Pulmonary artery endothelial cell (primary cell): ENCODE results near the gene CHD9. TPM values are rescaled to one million over a fixed set of nuclear protein-coding genes. Genes with fewer than 3 reads are reported as not detected.

Experiments used
- DNase-seq: peaks from one replicate; pipeline ENCODE4 v3.0.0-alpha.2; 2011; ENCODE audit warnings: low read depth, low spot score
- total RNA-seq: library from RNA; depleted of rRNA; stranded (reverse); fragments of >200 nt; gene quantifications from 2 replicates; pipeline ENCODE4 v1.2.3, GENCODE V29; 2014

CHD9 gene
- total RNA-seq, 1 donor from 2014 or later = 31.5 TPM

- no peak for DNase-seq
Observed at GRCh38 chr16:53094013-53094630, 39.3 kb downstream of the CHD9 start.

- DNase-seq = no peak
Observed at GRCh38 chr16:53097190-53097589, 42.4 kb downstream of the CHD9 start.

- peak; percentile 71 for DNase-seq
Observed at GRCh38 chr16:53098526-53099317, 43.9 kb downstream of the CHD9 start.

GRCh38 chr16:53099318-53100130, 44.7 kb downstream of the CHD9 start:
- DNase-seq = peak; percentile 84

DNA sequence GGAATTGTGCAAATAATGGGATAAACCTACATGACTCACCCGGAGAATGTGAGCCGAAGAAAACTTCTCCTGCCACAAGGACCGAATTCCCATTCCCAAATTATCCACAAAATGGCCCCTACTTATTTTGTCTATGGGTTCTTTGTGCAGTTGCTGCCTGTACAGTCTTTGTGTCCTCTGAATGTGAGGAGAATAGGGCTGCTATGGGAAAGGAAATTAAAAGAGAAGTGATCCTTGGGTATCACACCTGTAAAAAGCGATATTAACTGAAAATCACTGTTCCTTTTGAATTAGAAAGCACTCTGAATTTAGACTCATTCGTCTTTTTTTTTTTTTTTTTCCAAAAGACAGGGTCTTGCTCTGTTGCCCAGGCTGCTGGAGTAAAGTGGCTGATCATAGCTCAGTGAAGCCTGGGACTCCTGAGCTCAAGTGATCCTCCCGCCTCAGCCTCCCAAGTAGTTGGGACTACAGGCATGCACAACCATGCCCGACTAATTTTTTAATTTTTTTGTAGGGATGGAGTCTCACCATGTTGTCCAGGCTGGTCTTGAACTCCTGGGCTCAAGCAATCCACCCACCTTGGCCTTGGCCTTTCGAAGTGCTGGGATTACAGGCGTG, 45.4 kb downstream of the CHD9 start:
- no peak for DNase-seq

GRCh38 chr16:53100889-53101288, 46.1 kb downstream of the CHD9 start:
- no peak for DNase-seq

- no peak for DNase-seq
Observed at GRCh38 chr16:53103811-53104210, 49.0 kb downstream of the CHD9 start.

GRCh38 chr16:53105565-53105964, 50.8 kb downstream of the CHD9 start:
- no peak for DNase-seq

- no peak for DNase-seq
Observed at GRCh38 chr16:53111078-53111791, 56.4 kb downstream of the CHD9 start.

GRCh38 chr16:53112015-53112414, 57.2 kb downstream of the CHD9 start:
- no peak for DNase-seq

DNA sequence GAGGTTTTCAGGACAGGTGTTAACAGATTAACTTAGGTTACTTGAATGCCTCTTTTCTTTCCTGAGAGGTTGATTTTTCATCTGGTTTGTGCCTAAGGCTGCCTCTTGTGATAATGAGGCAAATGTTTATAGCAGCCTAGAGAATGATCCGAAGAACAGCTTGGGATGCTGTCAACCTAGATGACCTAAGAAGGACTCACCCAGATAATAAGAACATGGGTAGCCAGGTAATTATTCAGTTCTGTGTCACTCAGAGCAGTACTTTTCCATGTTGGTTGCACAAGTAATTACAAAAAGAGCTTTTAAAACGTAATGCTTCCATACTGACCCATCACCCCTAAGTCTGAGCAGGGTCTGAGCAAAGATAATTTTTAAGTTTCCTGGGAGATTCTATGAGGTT, 60.3 kb downstream of the CHD9 start:
- DNase-seq = no peak

- DNase-seq = no peak
Observed at GRCh38 chr16:53115773-53116172, 61.0 kb downstream of the CHD9 start.

DNA sequence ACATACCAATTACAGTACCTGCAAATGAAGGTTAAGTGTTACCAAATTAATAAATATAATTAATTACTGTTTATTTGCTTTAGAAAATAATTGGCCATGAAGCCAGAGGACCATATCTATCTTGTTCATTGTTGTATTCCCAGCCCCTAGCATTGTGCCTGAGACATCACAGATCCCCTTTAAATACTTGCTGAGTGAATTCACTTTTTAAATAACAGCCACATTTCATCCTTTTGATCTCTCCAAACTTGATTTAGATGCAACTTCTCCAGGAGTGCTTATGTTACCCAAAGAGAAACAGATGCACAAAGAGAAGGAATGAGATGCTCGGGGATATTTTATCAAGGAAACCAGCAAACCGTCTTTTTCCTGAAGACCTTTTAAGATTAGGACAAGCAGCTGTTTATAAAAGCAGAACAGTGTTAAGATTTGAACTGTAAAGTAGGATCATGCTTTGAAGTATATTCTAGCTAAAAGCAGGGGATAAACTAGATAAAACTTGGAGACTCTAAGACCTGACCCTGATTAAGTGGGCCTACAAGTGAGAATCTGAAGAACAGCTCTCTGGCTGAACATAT, 66.3 kb downstream of the CHD9 start:
- DNase-seq = no peak

DNA sequence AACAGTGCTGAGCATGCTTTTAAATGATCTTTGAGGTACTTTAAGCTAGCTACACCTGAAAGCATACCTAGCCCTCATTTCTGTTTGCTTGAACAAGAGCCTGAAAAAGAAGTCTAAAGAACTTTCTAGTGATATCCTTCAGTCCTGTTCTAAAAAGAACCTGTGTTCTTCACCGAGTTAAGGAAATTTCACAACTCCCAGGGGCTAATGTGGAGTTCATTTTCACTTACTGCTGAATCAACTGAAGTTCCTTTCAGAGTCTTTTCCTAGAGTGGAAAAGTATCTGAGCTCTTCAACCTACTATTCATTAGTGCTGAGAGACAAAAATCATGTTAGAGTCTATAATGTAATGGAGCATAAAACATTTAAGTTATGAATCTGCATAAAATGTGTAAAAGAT, 66.9 kb downstream of the CHD9 start:
- no peak for DNase-seq

DNA sequence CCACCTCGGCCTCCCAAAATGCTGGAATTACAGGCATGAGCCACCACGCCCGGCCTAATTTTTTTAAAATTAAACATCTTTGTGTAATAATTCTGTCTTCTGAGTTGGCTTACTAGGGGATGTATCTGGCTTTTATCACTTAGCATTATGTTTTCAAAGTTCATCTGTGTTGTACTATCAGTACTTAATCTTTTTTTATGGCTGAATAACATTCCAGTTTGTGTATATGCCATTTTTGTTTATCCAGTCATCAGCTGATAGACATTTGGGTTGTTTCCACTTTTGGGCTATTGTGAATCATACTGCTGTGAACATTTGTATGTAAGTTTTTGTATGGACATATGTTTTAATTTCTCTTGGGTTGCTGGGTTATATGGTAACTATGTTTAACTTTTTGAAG, 69.0 kb downstream of the CHD9 start:
- no peak for DNase-seq

DNA sequence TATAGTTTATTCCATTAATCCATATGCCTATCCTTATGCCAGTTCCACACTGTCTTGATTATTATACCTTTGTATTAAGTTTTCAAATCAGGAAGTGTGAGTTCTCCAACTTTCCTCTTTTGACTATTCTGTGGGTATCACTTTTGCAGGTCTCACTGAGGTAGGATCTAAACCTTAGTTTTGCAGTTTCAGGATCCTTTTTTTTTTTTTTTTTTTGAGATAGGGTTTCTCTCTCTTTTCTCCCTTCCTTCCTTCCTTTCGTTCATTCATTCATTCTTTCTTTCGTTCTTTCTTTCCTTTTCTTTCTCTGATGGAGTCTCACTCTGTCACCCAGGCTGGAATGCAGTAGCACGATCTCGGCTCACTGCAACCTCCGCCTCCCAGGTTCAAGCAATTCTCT, 71.6 kb downstream of the CHD9 start:
- DNase-seq = no peak

GRCh38 chr16:53129281-53130158, 74.7 kb downstream of the CHD9 start:
- DNase-seq = no peak

- peak; percentile 84 for DNase-seq
Observed at GRCh38 chr16:53130159-53131049, 75.6 kb downstream of the CHD9 start.

- no peak for DNase-seq
Observed at GRCh38 chr16:53131050-53131362, 76.2 kb downstream of the CHD9 start.
